ENCODE data around the gene GPX2.

DNA sequence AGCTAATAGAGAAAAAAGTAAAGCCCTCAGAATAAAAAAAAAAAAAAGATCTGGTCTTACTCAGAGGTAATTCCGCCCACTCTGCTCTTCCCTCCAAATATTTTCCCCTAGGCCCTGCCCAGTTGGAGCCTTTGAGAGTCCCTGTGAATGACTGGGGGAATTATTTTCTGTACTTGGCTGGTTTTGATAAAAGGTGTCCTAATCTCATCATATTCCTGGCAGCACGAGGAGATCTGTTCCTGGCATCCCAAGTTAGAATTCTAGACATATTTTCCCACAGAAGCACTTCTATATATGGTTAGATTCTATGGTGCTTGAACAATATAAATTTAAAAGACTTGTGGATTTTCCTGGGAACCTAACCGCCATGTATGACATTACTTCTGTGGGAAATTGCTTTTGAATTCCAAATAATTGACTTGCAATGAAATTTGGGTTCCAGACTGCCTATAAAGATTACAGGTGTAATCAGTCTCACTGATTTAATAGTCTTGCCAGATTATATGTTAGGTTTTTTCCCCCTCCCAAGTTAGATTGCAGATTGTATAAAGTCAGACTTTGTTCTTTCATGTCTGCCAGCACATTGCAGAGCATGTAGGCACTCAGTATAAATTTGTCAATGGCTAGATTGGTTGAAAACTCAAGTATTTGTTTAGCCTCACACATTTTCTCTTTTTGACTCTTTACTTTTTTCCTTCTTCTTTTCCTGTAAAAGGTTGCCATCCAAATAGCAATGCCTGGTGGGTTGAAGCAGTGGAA, 12.3 kb downstream of the GPX2 start:
- TF ChIP-seq EZH2 (IDR thresholded peaks at IDR 0.05; ENCODE audit: insufficient read depth, poor library complexity, severe bottlenecking) (no peak), EZH2phosphoT487 (IDR thresholded peaks at IDR 0.05; ENCODE audit: insufficient read depth, low read depth) (no peak)

All from GM23248 (cell line).